Measurements from ENCODE around the gene UNC119B.
"Not testable (repeated sequence)": the region's sequence is repeated elsewhere in the genome, so short reads cannot be mapped to it uniquely, and the experiment has no call there.

Gene UNC119B

GRCh38 chr12:120666571-120667390 lies 43.5 kb upstream of the UNC119B start:
- Histone ChIP-seq H3K36me3 (ENCODE audit: control insufficient read depth, insufficient read depth, low read length) (no peaks in the 10 kb centered on the region), H3K4me2 (ENCODE audit: low read length) (no peak overlapping the region), H3K4me3 (ENCODE audit: low read depth, low read length) (no peak overlapping the region), H3K4me1 (peaks cover 12% of the 10 kb centered on the region), H3K9me3 (ENCODE audit: control insufficient read depth, low read length) (no peaks in the 10 kb centered on the region), H3K79me2 (no peaks in the 10 kb centered on the region), H3K27ac (no peak overlapping the region), H3K9ac (no peak overlapping the region), H2AFZ (no peak overlapping the region), H3K27me3 (ENCODE audit: control insufficient read depth, insufficient read depth, low read length) (no peaks in the 10 kb centered on the region)
- TF ChIP-seq CTCF (IDR thresholded peaks at IDR 0.05), result no peak

GRCh38 chr12:120668091-120668867 lies 42.0 kb upstream of the UNC119B start:
- no peak overlapping the region for H3K27ac ChIP-seq
- no peaks in the 10 kb centered on the region for H3K36me3 ChIP-seq (ENCODE audit: control insufficient read depth, insufficient read depth, low read length)
- H3K79me2 ChIP-seq, result no peaks in the 10 kb centered on the region
- no peak overlapping the region for H3K4me2 ChIP-seq (ENCODE audit: low read length)
- no peaks in the 10 kb centered on the region for H3K27me3 ChIP-seq (ENCODE audit: control insufficient read depth, insufficient read depth, low read length)
- no peak overlapping the region for H3K9ac ChIP-seq
- H3K9me3 ChIP-seq (ENCODE audit: control insufficient read depth, low read length), result no peaks in the 10 kb centered on the region
- no peak overlapping the region for H3K4me3 ChIP-seq (ENCODE audit: low read depth, low read length)
- no peak for TF ChIP-seq CTCF (IDR thresholded peaks at IDR 0.05)
- H3K4me1 ChIP-seq, result peaks cover 12% of the 10 kb centered on the region
- H2AFZ ChIP-seq, result no peak overlapping the region

- TF ChIP-seq CTCF (IDR thresholded peaks at IDR 0.05), result no peak
- peak overlapping the region; percentile 88 for H3K27ac ChIP-seq
Measured at GRCh38 chr12:120668868-120669840, 41.1 kb upstream of the UNC119B start.

GRCh38 chr12:120670237-120670636 lies 40.0 kb upstream of the UNC119B start:
- Histone ChIP-seq H3K27ac (peak overlapping the region; percentile 88), H3K4me2 (ENCODE audit: low read length) (peak overlapping the region; percentile 65), H3K4me1 (peaks cover 12% of the 10 kb centered on the region)
- not testable (repeated sequence) for H3K79me2 ChIP-seq; H3K36me3 ChIP-seq (ENCODE audit: control insufficient read depth, insufficient read depth, low read length); H3K9ac ChIP-seq; H3K4me3 ChIP-seq (ENCODE audit: low read depth, low read length); H3K27me3 ChIP-seq (ENCODE audit: control insufficient read depth, insufficient read depth, low read length); H3K9me3 ChIP-seq (ENCODE audit: control insufficient read depth, low read length); H2AFZ ChIP-seq

More at GRCh38 chr12:120668868-120669840, 41.1 kb upstream of the UNC119B start:
- Histone ChIP-seq H3K9ac (no peak overlapping the region), H3K9me3 (ENCODE audit: control insufficient read depth, low read length) (no peaks in the 10 kb centered on the region), H3K4me3 (ENCODE audit: low read depth, low read length) (peak overlapping the region; percentile 41), H3K27me3 (ENCODE audit: control insufficient read depth, insufficient read depth, low read length) (no peaks in the 10 kb centered on the region), H3K36me3 (ENCODE audit: control insufficient read depth, insufficient read depth, low read length) (no peaks in the 10 kb centered on the region), H3K79me2 (no peaks in the 10 kb centered on the region), H3K4me1 (peaks cover 12% of the 10 kb centered on the region), H3K4me2 (ENCODE audit: low read length) (peak overlapping the region; percentile 65), H2AFZ (peak overlapping the region; percentile 91)
